Activated gamma-delta T cell (primary cell): Measurements from ENCODE around the gene JMJD8.

Source experiments
- DNase-seq: peaks from one replicate; lab custom pipeline; 2025; lab: John Stamatoyannopoulos, UW

The JMJD8 gene

GRCh38 chr16:709566-710499, 25.7 kb upstream of the JMJD8 start:
- no peak for DNase-seq

DNA sequence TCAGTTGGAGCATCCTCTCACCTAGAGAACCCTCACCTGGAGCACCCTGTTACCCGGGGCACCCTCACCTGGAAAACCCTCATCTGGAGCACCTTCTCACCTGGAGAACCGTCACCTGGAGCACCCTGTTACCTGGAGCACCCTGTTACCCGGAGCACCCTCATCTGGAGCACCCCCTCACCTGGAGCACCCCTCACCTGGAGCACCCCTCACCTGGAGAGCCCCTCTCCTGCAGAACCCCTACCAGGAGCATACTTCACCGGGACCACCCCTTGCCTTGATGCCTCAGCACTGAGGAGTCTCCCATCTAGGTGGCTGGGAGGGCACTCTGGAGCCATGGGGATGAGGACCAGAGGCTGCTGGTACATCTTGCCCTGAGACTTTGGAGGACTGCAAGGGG, 24.8 kb upstream of the JMJD8 start:
- DNase-seq: no peak

DNA sequence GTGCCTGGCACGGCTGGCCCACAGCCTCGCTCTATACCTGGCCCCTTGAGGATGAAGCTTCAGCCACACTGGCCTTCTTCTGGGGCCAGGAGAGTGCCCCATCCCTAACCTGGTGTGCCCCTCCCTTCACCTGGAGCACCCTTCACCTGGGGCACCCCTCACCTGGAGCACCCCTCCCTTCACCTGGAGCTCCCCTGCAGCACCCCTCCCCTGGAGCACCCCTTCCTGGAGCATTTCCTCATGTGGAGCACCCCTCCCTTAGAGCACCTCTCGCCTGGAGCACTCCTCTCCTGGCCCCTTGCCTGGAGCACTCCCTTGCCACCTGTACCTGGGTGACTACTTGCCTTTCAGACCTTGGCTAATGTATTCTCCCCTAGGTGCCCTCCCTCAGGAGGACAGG, 23.9 kb upstream of the JMJD8 start:
- DNase-seq: no peak

DNA sequence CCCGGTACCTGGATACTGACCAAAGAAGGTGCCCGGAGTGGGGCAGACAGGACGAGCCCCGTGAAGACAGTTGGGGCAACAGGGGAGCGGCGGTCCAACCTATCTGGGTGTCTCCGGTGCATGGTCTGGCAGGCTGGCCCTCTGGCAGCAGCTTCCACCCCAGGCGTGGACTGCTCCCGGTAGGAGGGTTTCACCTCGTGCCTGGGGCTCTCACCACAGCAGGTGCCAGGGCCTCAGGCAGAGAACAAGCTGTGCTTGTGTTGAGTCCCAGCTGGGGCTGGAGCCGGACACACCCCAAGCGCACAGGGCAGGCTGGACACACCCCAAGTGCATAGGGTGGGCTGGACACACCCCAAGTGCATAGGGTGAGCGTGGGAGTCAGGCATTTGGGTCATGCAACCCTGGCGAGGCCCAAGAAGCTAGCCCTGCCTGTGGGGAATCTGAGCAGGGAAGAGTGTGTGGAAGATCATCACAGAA, 23.0 kb upstream of the JMJD8 start:
- no peak for DNase-seq

- DNase-seq: no peak
These were observed 22.3 kb upstream of the JMJD8 start for GRCh38 chr16:706189-707061.

GRCh38 chr16:705431-706188, 21.5 kb upstream of the JMJD8 start, which contains the start of gene FBXL16:
Gene FBXL16 (minus strand): TSS chr16:705801. CDS start chr16:697405, 8,396 bp downstream.
- no peak for DNase-seq

DNA sequence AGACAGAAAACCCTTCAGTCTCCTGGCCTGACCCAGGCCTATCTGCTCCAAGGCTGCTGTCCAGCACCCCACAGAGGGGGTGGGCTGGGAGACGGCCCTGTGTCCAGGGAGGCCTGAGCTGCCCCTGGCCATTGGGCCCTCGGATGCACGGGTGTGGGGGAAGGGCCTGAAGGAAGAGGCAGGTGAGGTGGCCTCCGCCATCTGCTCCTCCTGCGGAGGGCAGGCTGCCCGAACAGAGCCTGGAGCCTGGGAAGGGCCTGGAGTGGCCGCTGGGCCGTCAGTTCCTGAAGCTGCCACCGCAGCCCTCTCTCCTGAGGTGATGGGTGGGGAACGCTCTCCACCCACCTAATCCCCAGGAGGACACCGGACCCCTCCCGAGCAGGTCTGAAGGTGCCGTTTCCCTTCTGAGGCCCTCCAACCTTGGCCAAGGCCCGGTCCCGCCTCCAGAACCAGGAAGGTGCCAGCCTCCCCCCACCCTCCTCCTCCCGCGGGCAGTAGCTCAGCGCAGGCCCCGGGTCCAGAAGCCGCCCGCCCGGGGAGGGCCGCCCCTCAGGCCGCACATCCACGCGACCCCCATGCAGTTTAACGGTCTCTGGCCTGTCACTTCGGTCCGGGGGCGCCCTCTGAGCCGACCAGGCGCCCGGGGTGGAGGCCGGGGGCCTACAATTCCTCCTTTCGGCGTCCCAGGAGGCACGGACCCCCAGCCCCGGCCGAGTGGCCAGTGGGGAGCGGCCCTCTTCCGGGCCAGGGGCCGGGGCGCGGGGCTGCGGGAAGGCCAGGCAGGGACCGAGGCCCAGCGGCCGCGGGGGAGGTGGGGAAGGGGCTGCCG, 20.6 kb upstream of the JMJD8 start:
- no peak for DNase-seq

GRCh38 chr16:704047-704446, 19.9 kb upstream of the JMJD8 start:
- DNase-seq: no peak

DNA sequence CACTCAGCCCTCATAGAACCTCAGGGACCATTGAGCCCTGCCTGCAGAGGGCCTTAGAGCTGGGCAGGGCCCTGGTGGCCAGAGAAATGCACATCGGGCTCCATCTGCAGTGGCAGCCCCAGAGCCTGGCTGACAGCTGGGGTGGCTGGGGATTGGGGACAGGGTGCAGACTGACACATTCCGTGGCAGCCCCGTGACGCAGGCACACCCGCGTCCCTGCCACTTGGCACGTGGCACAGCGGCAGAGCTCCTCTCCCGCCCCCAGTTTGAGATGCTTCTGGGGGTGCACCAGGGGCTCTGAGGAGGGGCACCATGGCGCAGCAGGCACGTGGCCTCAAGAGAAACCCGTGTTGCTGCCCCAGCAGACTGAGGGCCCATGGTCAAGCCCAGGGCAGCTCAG, 19.3 kb upstream of the JMJD8 start:
- DNase-seq: no peak

GRCh38 chr16:702341-702740, 18.2 kb upstream of the JMJD8 start:
- DNase-seq: no peak

DNA sequence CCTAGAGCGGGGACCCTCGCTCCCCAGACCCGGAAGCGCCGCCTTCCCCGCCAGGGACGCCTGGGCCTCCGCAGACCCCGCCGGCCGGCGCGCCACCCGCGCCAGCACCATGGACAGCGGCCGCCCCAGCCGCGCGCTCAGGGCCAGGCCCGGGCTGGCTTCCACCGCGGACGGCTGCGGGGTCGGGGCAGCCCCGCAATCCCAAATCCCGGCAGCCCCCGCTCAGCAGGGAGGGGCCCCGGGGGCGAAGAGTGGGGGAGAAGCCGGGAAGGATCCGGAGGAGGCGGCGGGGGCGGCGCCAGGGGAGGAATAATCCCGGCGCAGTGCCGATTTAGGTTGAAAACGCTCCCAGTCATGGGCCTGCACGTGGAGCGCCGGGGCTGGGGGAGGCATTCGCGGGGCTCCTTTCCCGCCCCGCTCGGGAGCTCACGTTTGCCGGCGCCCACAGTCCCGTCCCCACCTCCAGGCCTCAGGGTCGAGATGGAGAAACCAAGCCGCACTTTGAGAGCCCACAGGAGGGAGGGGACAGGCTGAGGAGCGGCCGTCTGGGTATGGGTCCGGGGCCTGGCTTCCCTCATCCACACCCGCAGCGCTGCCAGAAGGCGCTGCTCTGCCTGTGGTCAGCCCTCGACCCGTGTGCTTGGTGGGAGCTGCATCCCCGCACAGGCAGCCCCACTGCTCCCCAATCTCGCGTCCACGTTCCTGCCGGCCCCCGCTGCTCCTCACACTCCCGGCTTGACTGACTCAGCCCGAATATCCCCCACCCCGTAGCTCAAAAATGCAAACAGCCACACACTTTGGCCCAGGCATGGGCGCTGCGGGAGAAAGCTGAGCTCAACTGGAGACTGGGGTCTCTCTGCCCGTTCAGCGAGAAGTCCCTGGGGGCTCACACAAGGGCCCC, 16.8 kb upstream of the JMJD8 start:
- DNase-seq: no peak

DNA sequence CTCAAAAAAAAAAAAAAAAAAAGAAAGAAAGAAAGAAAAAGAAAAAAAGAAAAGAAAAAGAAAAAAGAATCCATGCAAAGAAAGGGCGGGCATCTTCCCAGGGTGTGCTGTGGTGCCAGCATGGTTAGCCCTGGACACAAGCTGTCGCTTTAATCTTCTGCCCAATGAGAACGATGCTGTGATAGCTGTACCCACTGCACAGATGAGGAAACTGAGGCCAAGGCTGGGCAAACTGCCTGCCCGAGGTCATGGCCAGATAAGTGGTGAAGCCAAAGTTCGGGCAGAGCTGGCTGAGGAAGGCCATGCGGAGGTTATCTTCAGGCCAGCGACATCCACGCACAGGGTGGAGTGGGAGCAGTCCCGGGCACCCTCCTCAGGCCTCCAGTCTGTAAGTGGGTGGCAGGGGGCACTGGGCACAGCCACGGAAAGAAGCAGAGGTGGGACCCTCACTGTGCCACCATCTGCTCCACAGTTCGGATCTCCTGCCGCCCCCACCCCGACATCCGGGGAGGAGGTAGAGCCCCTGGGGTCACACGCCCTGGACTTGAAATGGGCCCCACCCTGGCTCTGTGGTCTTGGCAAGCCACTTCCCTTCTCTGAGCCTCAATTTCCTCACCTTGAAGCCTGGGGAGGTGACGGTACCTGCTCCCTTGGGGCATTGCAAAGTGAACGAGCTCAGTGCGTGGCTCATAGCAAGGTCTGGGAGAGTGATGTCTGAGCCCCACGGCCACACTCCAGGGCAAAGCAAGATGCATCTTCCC, 15.0 kb upstream of the JMJD8 start:
- DNase-seq: no peak

DNA sequence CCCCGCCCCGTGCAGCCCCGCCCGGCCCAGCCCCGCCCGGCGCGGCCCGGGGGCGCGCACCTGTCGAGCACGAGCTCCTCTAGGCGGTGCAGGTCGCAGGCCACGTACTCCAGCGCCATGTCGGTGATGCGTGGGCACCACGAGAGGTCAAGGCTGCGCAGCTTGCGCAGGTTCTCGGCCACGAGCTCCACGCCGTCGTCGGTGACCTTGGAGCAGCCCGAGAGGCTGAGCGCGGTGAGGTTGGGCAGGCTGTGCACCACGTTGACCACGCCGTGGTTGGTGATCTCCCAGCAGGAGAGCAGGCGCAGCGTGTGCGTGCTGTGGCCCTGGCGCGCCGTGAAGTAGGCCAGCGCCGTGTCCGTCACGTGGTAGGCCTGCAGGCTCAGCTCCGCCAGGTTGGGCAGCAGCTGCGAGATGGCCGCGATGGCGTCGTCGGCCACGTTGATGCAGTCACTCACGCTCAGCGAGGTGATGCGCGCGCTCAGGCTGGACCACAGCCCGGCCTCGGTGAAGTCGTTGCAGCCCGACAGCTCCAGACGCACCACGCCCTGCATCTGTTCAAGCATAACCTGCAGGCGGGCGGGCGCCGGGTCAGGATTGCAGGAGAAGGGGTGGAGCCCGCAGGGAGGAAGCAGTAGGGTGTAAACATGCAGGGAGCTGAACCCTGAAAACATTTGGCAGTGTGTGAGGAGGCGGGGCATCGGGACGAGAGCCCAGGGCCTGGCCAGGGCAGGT, 11.4 kb upstream of the JMJD8 start:
- DNase-seq: no peak

DNA sequence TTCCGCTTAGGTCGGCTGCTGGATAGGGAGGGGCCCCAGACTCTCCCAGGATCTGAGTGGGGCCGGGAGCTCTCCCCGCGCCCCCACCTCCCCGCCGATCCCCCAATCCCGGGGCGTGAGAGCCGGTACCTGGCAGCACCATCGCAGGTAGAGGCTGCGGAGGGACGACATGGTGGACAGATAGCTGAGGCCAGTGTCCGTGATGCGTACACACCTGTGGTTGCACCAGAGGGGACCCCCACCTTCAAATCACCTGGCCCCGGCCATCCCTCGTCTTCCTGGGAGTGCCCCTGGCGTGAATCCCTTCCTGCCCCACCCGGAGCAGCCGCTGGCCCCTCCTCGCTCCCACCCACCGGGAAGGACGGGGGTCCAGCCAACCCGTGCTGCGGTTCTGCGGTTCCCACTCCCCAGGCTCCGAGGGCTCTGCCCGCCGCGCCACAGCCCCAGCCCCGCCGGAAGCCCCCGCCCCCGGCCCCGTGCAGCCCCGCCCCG, 10.8 kb upstream of the JMJD8 start:
- no peak for DNase-seq

- no peak for DNase-seq
These were observed 10.2 kb upstream of the JMJD8 start for GRCh38 chr16:694187-694862.

DNA sequence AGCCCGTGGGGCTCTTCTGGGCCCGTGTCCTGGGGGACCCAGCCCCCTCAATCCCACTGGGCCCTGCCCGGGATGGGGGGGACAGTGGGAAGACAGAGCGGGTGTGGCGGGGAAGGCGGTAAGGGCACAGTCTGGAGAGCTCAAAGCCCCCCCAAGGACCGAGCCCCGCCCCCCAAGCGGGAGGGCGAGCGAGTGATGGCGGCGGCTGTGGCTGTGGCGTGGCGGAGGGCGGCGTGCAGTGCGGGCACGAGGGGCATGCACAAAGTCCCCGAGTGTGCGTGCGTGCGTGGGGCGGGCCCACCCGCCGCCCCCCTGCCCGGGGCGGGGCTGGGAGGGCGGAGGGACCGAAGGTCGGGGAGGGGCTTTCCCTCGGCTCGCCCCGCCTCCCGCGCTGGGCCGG, 9.6 kb upstream of the JMJD8 start:
- DNase-seq: no peak

DNA sequence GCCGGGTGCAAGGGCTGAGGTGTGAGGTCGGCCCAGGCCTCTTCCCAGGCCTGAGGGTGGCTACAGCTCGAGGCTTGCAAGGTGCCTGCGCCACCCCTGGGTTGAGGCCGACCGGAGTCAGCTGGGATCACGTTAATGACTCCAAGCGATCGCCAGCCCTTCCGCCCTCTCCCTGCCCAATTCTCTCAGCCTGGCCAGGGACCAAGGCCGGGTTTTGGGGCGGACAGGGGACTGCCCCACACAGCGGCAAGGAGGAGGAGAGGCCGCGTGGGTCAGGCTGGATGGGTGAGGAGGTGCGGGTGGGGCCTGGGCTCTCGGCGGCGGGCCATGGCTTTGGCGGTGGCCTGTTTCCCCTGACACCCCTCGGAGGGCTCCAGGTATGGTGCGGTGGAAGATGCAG, 9.2 kb upstream of the JMJD8 start:
- DNase-seq: no peak
